AG04450 (cell line): ENCODE data around the gene PLVAP. TPM values are rescaled to one million over a fixed set of nuclear protein-coding genes. Genes with fewer than 3 reads are reported as not detected.

Experiments
- CTCF ChIA-PET: fragments of 300-600, 350-600 bp; formaldehyde crosslinking; extraction: SDS; loops from one replicate; lab custom pipeline; 2022; ENCODE audit warnings: antibody characterized with exemption, inconsistent platforms; lab: Charles Lee
- POLR2A ChIA-PET: fragments of 350-600 bp; formaldehyde crosslinking; extraction: SDS; loops from one replicate; lab custom pipeline; 2021; ENCODE audit warnings: antibody characterized with exemption, inconsistent platforms; lab: Yijun Ruan, JAX
- DNase-seq: peaks from one replicate; pipeline ENCODE4 v3.0.0-alpha.2; 2011; ENCODE audit warnings: low read depth, low spot score
- H3K27ac ChIP-seq: one replicate; pipeline ENCODE4 v1.5.1; 2012; ENCODE audit warnings: low read depth, low read length, control low read depth
- H3K27me3 ChIP-seq: one replicate; pipeline ENCODE4 v1.6.0; 2012; ENCODE audit warnings: low read length; ENCODE audit not compliant: control insufficient read depth, insufficient read depth
- H3K4me3 ChIP-seq: 2 replicates; pipeline ENCODE4 v1.5.1; 2011; ENCODE audit warnings: mild to moderate bottlenecking, low read depth, low read length, control low read depth
- H3K9me3 ChIP-seq: 2 replicates; pipeline ENCODE4 v1.5.1; 2012; ENCODE audit warnings: low read length; ENCODE audit not compliant: control insufficient read depth, insufficient read depth
- CTCF ChIP-seq: IDR thresholded peaks from 2 replicates; pipeline ENCODE4 v1.5.1; 2011; ENCODE audit warnings: low read depth, low read length, control low read depth, inconsistent platforms
- polyA plus RNA-seq: library from polyadenylated mRNA; depleted of rRNA; stranded (reverse); fragments of >200 nt; gene quantifications from 2 replicates; pipeline ENCODE4 v1.2.3, GENCODE V29; 2011

The PLVAP gene
- polyA plus RNA-seq, 1 experiment: not detected

- TF ChIP-seq CTCF: no peak
- H3K27ac ChIP-seq: no peak overlapping the region
- no peak overlapping the region for H3K4me3 ChIP-seq
- H3K9me3 ChIP-seq: peaks cover 13% of the 10 kb centered on the region; the same call in 1 of the 2 replicates
- no peak for DNase-seq
- H3K27me3 ChIP-seq: peaks cover 3% of the 10 kb centered on the region
- ChIA-PET CTCF (interaction anchor here (1.9 kb wide), 1 partner anchor 47 kb away, joined by 3 read pairs; no protein-coding TSS in a partner anchor), POLR2A (interaction anchor here (1.4 kb wide), 1 partner anchor 21 kb away, joined by 4 read pairs; no protein-coding TSS in a partner anchor)
Observed at GRCh38 chr19:17329366-17330261, 47.5 kb downstream of the PLVAP start.

- ChIA-PET POLR2A (no interaction called here), CTCF (interaction anchor here (1.9 kb wide), 1 partner anchor 47 kb away, joined by 3 read pairs; no protein-coding TSS in a partner anchor)
- no peak for TF ChIP-seq CTCF
- H3K4me3 ChIP-seq: no peak overlapping the region
- no peak for DNase-seq
- H3K27me3 ChIP-seq: peaks cover 3% of the 10 kb centered on the region
- peaks cover 13% of the 10 kb centered on the region; the same call in 1 of the 2 replicates for H3K9me3 ChIP-seq
- H3K27ac ChIP-seq: no peak overlapping the region
Observed at GRCh38 chr19:17328517-17329365, 48.4 kb downstream of the PLVAP start.

- H3K4me3 ChIP-seq: no peak overlapping the region
- no peak overlapping the region for H3K27ac ChIP-seq
- POLR2A ChIA-PET: no interaction called here
- 0 out of 2 replicates have a peak, but pooled peaks have one; percentile 11 for TF ChIP-seq CTCF
- CTCF ChIA-PET: interaction anchor here (1.9 kb wide), 1 partner anchor 46 kb away, joined by 3 read pairs; no protein-coding TSS in a partner anchor
- peaks cover 3% of the 10 kb centered on the region for H3K27me3 ChIP-seq
- DNase-seq: no peak
- H3K9me3 ChIP-seq: peaks cover 9% of the 10 kb centered on the region; the same call in 1 of the 2 replicates
Observed at GRCh38 chr19:17327654-17328516, 49.3 kb downstream of the PLVAP start.

GRCh38 chr19:17327068-17327653 lies 50.0 kb downstream of the PLVAP start:
- Histone ChIP-seq H3K27me3 (peaks cover 3% of the 10 kb centered on the region), H3K9me3 (peaks cover 5% of the 10 kb centered on the region; the same call in 1 of the 2 replicates), H3K27ac (no peak overlapping the region), H3K4me3 (no peak overlapping the region)
- ChIA-PET CTCF (no interaction called here), POLR2A (interaction anchor here (0.6 kb wide), 1 partner anchor 28 kb away, joined by 6 read pairs; no protein-coding TSS in a partner anchor)
- DNase-seq: no peak
- TF ChIP-seq CTCF: no peak
